ENCODE results near the gene MRC2.

GRCh38 chr17:62688398-62689160 is 61.1 kb downstream of the MRC2 start:
- TF ChIP-seq CTCF (IDR thresholded peaks at IDR 0.05; ENCODE audit: borderline replicate concordance, extremely low read depth, low read length, poor library complexity, severe bottlenecking) = no peak
- no peak for TF ChIP-seq EZH2 (IDR thresholded peaks at IDR 0.05; ENCODE audit: borderline replicate concordance, low read depth, low read length, severe bottlenecking)
